Thoracic aorta (tissue), 2 donors: ENCODE data around the gene NRAS. TPM values are rescaled to one million over a fixed set of nuclear protein-coding genes. Genes with fewer than 3 reads are reported as not detected.

Experiments
- ATAC-seq: fragments of 150-250 bp; one replicate; pipeline ENCODE4 v1.8.0; 2017; ENCODE audit warnings: low read depth; ENCODE audit not compliant: insufficient number of reproducible peaks, low FRiP score
- DNase-seq: peaks from one replicate; pipeline ENCODE4 v3.0.0-alpha.2; 2020; ENCODE audit warnings: low spot score
- H3K27ac ChIP-seq, 2 donors: fragments of 200-600 bp; sonication (generic); 1 replicate in 1 of 2; 2 replicates in 1 of 2; pipeline ENCODE4 v1.5.1; 2016; ENCODE audit warnings: mild to moderate bottlenecking in 2 of 2, moderate library complexity in 2 of 2
- H3K27me3 ChIP-seq: fragments of 200-600 bp; sonication (generic); replicated peaks from 2 replicates; pipeline ENCODE4 v1.6.0; 2016; ENCODE audit warnings: mild to moderate bottlenecking; ENCODE audit not compliant: insufficient read depth
- H3K36me3 ChIP-seq: fragments of 200-600 bp; sonication (generic); one replicate; pipeline ENCODE4 v1.5.1; 2016
- H3K4me1 ChIP-seq, 2 donors: fragments of 200-600 bp; sonication (generic); 1 replicate in 1 of 2; 2 replicates in 1 of 2; pipeline versions ENCODE4 v1.5.1 to v1.6.0; 2016; ENCODE audit warnings: low read depth in 2 of 2, mild to moderate bottlenecking in 1 of 2; ENCODE audit not compliant: control insufficient read depth in 1 of 2
- H3K4me3 ChIP-seq: fragments of 200-600 bp; sonication (generic); 2 replicates; pipeline ENCODE4 v1.5.1; 2016; ENCODE audit warnings: mild to moderate bottlenecking
- H3K9me3 ChIP-seq: fragments of 200-600 bp; sonication (generic); 2 replicates; pipeline ENCODE4 v1.5.1; 2016
- CTCF ChIP-seq: fragments of 200-600 bp; sonication (generic); IDR thresholded peaks from one replicate; pipeline ENCODE4 v1.5.1; 2019; ENCODE audit warnings: antibody characterized with exemption
- total RNA-seq, 2 donors: library from RNA; depleted of rRNA; stranded (reverse); fragments of >200 nt; gene quantifications; one replicate each; pipeline versions ENCODE4 v1.1.0 to v1.2.3, GENCODE V29; 2016

The NRAS gene
- total RNA-seq, 2 donors from 2014 or later = 11.4 to 24.8 TPM

DNA sequence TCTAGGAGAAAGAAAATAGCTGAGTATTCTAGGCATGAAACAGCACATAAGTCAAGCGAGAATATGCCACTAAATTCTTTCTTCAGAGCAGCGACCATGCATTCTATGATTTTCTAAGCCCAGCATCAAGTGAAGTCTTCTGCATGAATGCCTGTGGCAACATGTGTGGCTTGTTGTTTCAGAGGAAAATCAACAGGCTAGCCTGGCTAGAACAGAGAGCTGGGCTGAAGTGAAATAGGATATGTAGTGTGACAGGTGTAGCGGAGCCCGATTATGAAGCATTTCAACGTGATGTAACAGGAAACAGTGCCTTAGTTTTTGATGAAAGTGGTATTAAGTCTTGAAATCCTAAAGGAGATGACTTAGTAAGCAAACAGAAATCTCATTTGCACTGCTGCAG, 34.2 kb upstream of the NRAS start:
- H3K27me3 ChIP-seq = no peaks in the 10 kb centered on the region
- peaks cover 52 to 76% of the 10 kb centered on the region in 2 donors for H3K4me1 ChIP-seq
- H3K4me3 ChIP-seq = no peak overlapping the region

DNA sequence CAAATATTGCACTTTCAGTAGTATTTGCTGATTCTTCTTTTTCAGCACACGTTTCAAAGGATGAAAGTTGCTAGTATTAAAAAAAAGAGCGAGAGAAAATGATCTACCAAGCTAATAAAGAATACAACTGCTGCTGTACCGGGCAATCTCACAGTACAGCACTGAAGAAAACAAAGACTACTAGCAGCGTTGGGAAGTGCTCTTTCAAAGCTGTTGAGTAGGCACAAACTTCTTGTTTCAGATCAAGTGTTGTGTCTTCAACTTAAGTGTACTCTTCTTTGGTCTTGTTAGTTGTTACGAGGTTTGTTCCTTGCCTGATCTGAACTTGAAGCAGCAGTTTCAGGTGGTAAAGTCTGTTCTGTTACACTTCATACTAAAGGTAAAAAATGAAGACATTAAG, 33.3 kb upstream of the NRAS start:
- H3K4me1 ChIP-seq = peaks cover 43 to 76% of the 10 kb centered on the region in 2 donors
- TF ChIP-seq CTCF = no peak
- H3K27me3 ChIP-seq = no peaks in the 10 kb centered on the region
- H3K36me3 ChIP-seq = peaks cover 8% of the 10 kb centered on the region
- H3K9me3 ChIP-seq = no peaks in the 10 kb centered on the region
- H3K4me3 ChIP-seq = no peak overlapping the region
- ATAC-seq = no peak
- no peak overlapping the region for H3K27ac ChIP-seq
- no peak for DNase-seq

More for the DNA sequence above, 34.2 kb upstream of the NRAS start:
- Histone ChIP-seq H3K36me3 (peaks cover 8% of the 10 kb centered on the region), H3K27ac (no peak overlapping the region), H3K9me3 (no peaks in the 10 kb centered on the region)
- no peak for ATAC-seq
- no peak for TF ChIP-seq CTCF
- DNase-seq = no peak

DNA sequence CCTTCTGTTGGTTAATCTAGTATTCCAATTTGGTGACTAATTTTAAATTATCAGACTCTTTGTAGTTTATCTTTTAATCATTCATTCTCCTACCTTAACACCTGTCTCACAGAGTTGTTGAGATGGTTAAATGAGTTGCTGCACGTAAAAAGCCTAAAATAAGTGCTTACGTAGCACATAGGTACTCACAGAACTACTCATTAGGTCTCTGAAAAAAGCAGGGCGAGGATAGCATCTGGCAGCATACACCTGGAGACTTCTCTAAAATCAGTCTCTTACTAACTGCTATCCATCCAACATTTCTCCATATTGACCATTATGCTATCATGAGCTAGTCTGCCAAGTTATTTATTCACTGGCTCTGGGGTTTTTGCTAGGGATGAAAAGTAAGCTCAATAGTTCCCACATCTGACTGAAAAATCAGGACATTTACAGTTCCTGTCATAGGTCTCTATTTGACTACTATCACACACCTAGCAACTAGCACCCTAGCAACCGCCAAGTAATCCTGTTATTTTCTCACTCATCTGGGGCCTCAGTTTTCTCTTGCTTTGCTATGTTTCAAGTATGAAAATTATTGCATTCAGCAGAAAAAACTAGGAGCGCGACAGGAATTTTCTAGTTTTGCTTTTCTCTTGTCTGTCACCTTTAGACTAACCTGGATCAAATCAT, 30.0 kb upstream of the NRAS start:
- Histone ChIP-seq H3K4me1 (peaks cover 20 to 50% of the 10 kb centered on the region in 2 donors), H3K4me3 (no peak overlapping the region), H3K9me3 (no peaks in the 10 kb centered on the region), H3K36me3 (peaks cover 8% of the 10 kb centered on the region), H3K27ac (no peak overlapping the region), H3K27me3 (no peaks in the 10 kb centered on the region)
- TF ChIP-seq CTCF = no peak
- no peak for ATAC-seq
- no peak for DNase-seq

- no peaks in the 10 kb centered on the region for H3K9me3 ChIP-seq
- H3K4me3 ChIP-seq = no peak overlapping the region
- H3K36me3 ChIP-seq = peaks cover 8% of the 10 kb centered on the region
- no peak for TF ChIP-seq CTCF
- no peak for DNase-seq
- no peak overlapping the region for H3K27ac ChIP-seq
- H3K27me3 ChIP-seq = no peaks in the 10 kb centered on the region
- H3K4me1 ChIP-seq = peaks cover 8 to 43% of the 10 kb centered on the region in 2 donors
- ATAC-seq = no peak
These were observed 28.7 kb upstream of the NRAS start for GRCh38 chr1:114745291-114745690.

- ATAC-seq = no peak
- peaks cover 4% of the 10 kb centered on the region for H3K36me3 ChIP-seq
- DNase-seq = no peak
- TF ChIP-seq CTCF = no peak
- H3K4me1 ChIP-seq = peaks cover 0 to 22% of the 10 kb centered on the region in 2 donors
- no peak overlapping the region for H3K27ac ChIP-seq
- H3K4me3 ChIP-seq = no peak overlapping the region
- H3K9me3 ChIP-seq = no peaks in the 10 kb centered on the region
- no peaks in the 10 kb centered on the region for H3K27me3 ChIP-seq
These were observed 25.6 kb upstream of the NRAS start for GRCh38 chr1:114741963-114742746.
